Thymus (tissue), 14 donors: Measurements from ENCODE around the gene CAMSAP3. TPM values are rescaled to one million over a fixed set of nuclear protein-coding genes. Genes with fewer than 3 reads are reported as not detected.

Experiments used
- DNase-seq, 9 donors: peaks; one replicate each; pipeline ENCODE4 v3.0.0-alpha.2; 2013; ENCODE audit warnings: low spot score in 9 of 9, low read depth in 6 of 9, missing footprints in 1 of 9
- H3K27ac ChIP-seq, 2 donors: one replicate each; pipeline ENCODE4 v1.5.1; 2013; ENCODE audit warnings: control low read depth in 1 of 2, low read depth in 1 of 2, low read length in 1 of 2, mild to moderate bottlenecking in 1 of 2, moderate library complexity in 1 of 2
- H3K27me3 ChIP-seq, 2 donors: one replicate each; pipeline ENCODE4 v1.5.1; 2013; ENCODE audit warnings: low read length in 1 of 2; ENCODE audit not compliant: control insufficient read depth in 2 of 2, insufficient read depth in 1 of 2
- H3K36me3 ChIP-seq, 2 donors: one replicate each; pipeline ENCODE4 v1.5.1; 2013; ENCODE audit warnings: low read length in 1 of 2, mild to moderate bottlenecking in 1 of 2, moderate library complexity in 1 of 2; ENCODE audit not compliant: control insufficient read depth in 2 of 2, insufficient read depth in 2 of 2
- H3K4me1 ChIP-seq, 2 donors: one replicate each; pipeline ENCODE4 v1.5.1; 2013; ENCODE audit warnings: low read length in 2 of 2; ENCODE audit not compliant: control insufficient read depth in 2 of 2, insufficient read depth in 2 of 2
- H3K4me3 ChIP-seq, 2 donors: one replicate each; pipeline ENCODE4 v1.5.1; 2013; ENCODE audit warnings: low read length in 2 of 2, control low read depth in 1 of 2, mild to moderate bottlenecking in 1 of 2
- H3K9me3 ChIP-seq, 2 donors: one replicate each; pipeline ENCODE4 v1.5.1; 2013; ENCODE audit warnings: low read length in 1 of 2, mild to moderate bottlenecking in 1 of 2; ENCODE audit not compliant: control insufficient read depth in 2 of 2, insufficient read depth in 1 of 2
- WGBS: extraction: QIAGEN DNeasy Blood & Tissue Kit; methylation state at CpG from one replicate; pipeline ENCODE4 v1.1.7; 2013; 5-methylcytosine and 5-hydroxymethylcytosine counted together
- long read RNA-seq, 10 donors: transcript quantifications; one replicate each; lab custom pipeline, GENCODE V29; 2026
- polyA plus RNA-seq: library from polyadenylated mRNA; stranded (reverse); fragments of 200-250 nt; gene quantifications from one replicate; pipeline ENCODE4 v1.2.3, GENCODE V29; 2013
- total RNA-seq: library from RNA; stranded (reverse); fragments of 120-200 nt; gene quantifications from one replicate; pipeline ENCODE4 v1.2.4, GENCODE V29; 2013
- donor health status: healthy.

CAMSAP3 gene, protein sequence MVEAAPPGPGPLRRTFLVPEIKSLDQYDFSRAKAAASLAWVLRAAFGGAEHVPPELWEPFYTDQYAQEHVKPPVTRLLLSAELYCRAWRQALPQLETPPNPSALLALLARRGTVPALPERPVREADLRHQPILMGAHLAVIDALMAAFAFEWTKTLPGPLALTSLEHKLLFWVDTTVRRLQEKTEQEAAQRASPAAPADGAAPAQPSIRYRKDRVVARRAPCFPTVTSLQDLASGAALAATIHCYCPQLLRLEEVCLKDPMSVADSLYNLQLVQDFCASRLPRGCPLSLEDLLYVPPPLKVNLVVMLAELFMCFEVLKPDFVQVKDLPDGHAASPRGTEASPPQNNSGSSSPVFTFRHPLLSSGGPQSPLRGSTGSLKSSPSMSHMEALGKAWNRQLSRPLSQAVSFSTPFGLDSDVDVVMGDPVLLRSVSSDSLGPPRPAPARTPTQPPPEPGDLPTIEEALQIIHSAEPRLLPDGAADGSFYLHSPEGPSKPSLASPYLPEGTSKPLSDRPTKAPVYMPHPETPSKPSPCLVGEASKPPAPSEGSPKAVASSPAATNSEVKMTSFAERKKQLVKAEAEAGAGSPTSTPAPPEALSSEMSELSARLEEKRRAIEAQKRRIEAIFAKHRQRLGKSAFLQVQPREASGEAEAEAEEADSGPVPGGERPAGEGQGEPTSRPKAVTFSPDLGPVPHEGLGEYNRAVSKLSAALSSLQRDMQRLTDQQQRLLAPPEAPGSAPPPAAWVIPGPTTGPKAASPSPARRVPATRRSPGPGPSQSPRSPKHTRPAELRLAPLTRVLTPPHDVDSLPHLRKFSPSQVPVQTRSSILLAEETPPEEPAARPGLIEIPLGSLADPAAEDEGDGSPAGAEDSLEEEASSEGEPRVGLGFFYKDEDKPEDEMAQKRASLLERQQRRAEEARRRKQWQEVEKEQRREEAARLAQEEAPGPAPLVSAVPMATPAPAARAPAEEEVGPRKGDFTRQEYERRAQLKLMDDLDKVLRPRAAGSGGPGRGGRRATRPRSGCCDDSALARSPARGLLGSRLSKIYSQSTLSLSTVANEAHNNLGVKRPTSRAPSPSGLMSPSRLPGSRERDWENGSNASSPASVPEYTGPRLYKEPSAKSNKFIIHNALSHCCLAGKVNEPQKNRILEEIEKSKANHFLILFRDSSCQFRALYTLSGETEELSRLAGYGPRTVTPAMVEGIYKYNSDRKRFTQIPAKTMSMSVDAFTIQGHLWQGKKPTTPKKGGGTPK
- total RNA-seq, result 1.3 TPM
- 2.5 TPM for polyA plus RNA-seq
- long read RNA-seq, donor 1, result 0 reads
- long read RNA-seq, donor 2, partial matches to known transcripts, result 115 of 116 reads
- long read RNA-seq, donor 2, other reads (novel, unspliced or antisense), result 0 of 116 reads
- long read RNA-seq, donor 3, result 0 reads
- long read RNA-seq, donor 4, partial matches to known transcripts, result 30 of 36 reads
- long read RNA-seq, donor 4, other reads (novel, unspliced or antisense), result 6 of 36 reads
- long read RNA-seq, donor 5, result 0 reads
- long read RNA-seq, donor 6, partial matches to known transcripts, result 0 of 1 reads
- long read RNA-seq, donor 6, other reads (novel, unspliced or antisense), result 0 of 1 reads
- long read RNA-seq, donor 7, result 0 reads
- long read RNA-seq, donor 8, result 0 reads
- long read RNA-seq, donor 9, result 0 reads
- long read RNA-seq, donor 10, partial matches to known transcripts, result 33 of 42 reads
- long read RNA-seq, donor 10, other reads (novel, unspliced or antisense), result 9 of 42 reads

DNA sequence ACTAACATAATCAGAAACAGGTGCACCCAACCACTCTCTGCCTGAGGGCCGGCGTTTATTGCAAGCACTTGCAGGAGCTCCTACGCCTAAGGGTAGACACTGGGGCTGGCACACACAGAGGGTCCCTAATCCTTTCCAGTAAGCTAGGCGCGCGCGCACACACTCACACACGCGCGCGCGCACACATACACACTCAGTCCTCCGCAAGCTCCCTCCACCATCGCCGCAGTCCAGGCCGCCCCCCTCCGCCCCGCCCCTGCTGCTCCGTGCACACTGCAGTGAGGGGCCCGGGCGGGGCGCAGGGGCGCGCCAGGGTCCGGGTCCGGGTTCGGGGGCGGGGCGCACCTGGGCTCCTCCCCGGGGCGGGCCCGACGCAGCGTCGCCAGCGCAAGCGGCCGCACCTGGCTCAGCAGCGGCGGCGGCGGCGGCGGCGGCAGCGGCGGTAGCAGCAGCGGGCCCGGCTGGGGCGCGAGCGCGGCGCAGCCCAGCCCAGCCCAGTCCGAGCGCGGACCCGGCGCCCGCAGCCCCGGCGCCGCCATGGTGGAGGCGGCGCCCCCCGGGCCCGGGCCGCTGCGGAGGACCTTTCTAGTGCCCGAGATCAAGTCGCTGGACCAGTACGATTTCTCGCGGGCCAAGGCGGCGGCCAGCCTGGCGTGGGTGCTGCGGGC is at the start of gene CAMSAP3:
Gene CAMSAP3, plus strand, starts transcription at position 398 of the 668 bp plus-strand sequence. Its CDS starts 140 bp downstream, at position 538.
- H3K4me3 ChIP-seq, result peak within 1 kb of the TSS; percentile 30 to 62
- H3K27me3 ChIP-seq, result peaks cover 26 to 52% of the 10 kb centered on the region in 2 donors
- under 1% methylated on average over 78 of the region's 78 CpGs for WGBS
- peak; percentile 3 to 81 (median 61) for DNase-seq
- H3K27ac ChIP-seq, result no peak within 1 kb of the TSS
- no peaks in the 10 kb centered on the region for H3K36me3 ChIP-seq
- H3K4me1 ChIP-seq, result peaks cover 4 to 9% of the 10 kb centered on the region in 2 donors
- peaks cover 0 to 6% of the 10 kb centered on the region in 2 donors for H3K9me3 ChIP-seq

DNA sequence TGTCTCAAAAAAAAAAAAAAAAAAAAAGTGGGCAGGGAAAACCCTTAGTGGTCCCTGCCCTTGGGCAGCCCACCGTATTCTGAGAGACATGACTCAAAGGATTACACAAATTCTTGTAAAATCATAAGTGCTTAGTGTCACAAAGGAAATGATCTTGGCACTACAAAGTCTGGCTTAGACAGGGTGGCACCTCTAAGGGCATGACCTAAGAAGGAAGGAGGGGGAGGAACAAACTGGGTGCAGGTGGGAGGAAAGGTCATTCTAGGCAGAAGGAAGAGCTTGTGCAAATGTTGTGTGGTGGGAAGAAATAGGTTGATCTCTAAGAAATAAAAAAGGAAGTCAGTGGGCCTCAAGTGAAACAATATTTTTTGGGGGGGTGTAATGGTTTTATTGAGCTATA is 49.8 kb upstream of the CAMSAP3 start:
- WGBS, result 69% methylated on average over 1 of the region's 1 CpG
- H3K9me3 ChIP-seq, result no peaks in the 10 kb centered on the region
- H3K27me3 ChIP-seq, result no peaks in the 10 kb centered on the region
- H3K4me3 ChIP-seq, result no peak overlapping the region
- peaks cover 23 to 41% of the 10 kb centered on the region in 2 donors for H3K36me3 ChIP-seq
- H3K27ac ChIP-seq, result no peak overlapping the region
- H3K4me1 ChIP-seq, result no peaks in the 10 kb centered on the region
- peak in 1 of 9 donors; percentile 25 for DNase-seq

DNA sequence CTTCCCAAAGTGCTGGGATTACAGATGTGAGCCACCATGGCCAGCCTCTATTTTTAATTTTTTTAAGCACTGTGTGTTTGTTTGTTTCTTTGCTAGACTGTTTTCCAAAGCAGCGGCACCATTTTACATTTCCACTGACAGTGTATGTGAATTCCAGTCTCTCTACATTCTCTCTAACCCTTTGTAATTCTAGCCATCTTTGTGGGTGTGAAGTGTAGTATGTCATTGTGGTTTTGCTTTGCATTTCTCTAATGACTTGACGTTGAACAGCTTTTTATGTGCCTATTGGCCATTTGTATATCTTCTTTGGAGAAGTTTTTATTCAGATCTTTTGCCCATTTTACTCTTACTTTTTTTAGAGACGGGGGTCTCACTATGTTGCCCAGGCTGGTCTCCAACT is 48.5 kb upstream of the CAMSAP3 start:
- no peak for DNase-seq
- Histone ChIP-seq H3K27ac (no peak overlapping the region), H3K4me1 (peaks cover 0 to 8% of the 10 kb centered on the region in 2 donors), H3K4me3 (no peak overlapping the region), H3K27me3 (no peaks in the 10 kb centered on the region), H3K9me3 (peaks cover 0 to 5% of the 10 kb centered on the region in 2 donors), H3K36me3 (peaks cover 13 to 30% of the 10 kb centered on the region in 2 donors)
- 87% methylated on average over 3 of the region's 3 CpGs for WGBS

DNA sequence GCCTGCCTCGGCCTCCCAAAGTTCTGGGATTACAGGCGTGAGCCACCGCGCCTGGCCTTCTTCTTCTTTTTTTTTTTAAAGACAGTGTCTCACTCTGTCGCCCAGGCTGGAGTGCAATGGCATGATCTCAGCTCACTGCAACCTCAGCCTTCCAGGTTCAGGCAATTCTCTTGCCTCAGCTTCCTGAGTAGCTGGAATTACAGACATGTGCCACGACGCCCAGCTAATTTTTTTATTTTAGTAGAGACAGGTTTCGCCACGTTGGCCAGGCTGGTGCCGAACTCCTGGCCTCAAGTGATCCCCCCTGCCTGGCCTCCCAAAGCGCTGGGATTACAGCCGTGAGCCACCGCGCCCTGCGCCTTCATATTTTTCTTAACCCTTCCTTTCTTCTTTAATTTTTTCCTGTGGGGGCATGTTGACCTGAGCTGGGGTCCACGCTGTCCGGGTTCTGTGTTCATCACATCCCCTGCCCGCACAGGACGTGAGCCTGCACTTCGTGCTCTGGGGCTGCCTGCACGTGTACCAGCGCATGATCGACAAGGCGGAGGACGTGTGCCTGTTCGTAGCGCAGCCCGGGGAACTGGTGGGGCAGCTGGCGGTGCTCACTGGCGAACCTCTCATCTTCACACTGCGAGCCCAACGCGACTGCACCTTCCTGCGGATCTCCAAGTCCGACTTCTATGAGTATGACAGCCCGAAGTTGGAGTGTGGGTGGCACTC is 46.1 kb upstream of the CAMSAP3 start:
- Histone ChIP-seq H3K4me1 (peaks cover 0 to 8% of the 10 kb centered on the region in 2 donors), H3K9me3 (peaks cover 0 to 5% of the 10 kb centered on the region in 2 donors), H3K27ac (no peak overlapping the region), H3K27me3 (no peaks in the 10 kb centered on the region), H3K36me3 (peaks cover 4 to 29% of the 10 kb centered on the region in 2 donors), H3K4me3 (no peak overlapping the region)
- WGBS, result 98% methylated on average over 36 of the region's 36 CpGs
- no peak for DNase-seq

DNA sequence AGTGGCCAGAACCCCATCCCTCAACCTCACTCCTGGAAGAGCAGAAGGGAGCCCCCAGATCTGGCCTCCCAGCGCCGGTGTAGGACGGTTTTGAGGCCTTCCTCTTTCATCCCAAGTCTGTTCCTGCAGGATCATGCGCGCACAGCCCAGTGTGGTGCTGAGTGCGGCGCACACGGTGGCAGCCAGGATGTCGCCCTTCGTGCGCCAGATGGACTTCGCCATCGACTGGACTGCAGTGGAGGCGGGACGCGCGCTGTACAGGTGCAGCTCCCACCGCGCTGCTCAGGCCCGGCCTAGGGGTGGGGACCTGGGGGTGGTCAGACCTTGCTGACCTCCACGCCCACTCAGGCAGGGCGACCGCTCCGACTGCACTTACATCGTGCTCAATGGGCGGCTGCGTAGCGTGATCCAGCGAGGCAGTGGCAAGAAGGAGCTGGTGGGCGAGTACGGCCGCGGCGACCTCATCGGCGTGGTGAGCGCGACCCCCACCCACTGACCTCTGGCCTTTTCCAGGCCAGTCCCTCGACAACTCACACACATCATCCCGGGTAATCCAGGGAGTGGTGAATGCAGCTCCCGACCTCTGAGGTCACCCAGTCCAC is 45.4 kb upstream of the CAMSAP3 start:
- Histone ChIP-seq H3K27ac (no peak overlapping the region), H3K36me3 (peaks cover 8 to 31% of the 10 kb centered on the region in 2 donors), H3K4me3 (no peak overlapping the region), H3K9me3 (peaks cover 0 to 9% of the 10 kb centered on the region in 2 donors), H3K27me3 (no peaks in the 10 kb centered on the region), H3K4me1 (peaks cover 0 to 8% of the 10 kb centered on the region in 2 donors)
- no peak for DNase-seq
- WGBS, result 98% methylated on average over 41 of the region's 41 CpGs

DNA sequence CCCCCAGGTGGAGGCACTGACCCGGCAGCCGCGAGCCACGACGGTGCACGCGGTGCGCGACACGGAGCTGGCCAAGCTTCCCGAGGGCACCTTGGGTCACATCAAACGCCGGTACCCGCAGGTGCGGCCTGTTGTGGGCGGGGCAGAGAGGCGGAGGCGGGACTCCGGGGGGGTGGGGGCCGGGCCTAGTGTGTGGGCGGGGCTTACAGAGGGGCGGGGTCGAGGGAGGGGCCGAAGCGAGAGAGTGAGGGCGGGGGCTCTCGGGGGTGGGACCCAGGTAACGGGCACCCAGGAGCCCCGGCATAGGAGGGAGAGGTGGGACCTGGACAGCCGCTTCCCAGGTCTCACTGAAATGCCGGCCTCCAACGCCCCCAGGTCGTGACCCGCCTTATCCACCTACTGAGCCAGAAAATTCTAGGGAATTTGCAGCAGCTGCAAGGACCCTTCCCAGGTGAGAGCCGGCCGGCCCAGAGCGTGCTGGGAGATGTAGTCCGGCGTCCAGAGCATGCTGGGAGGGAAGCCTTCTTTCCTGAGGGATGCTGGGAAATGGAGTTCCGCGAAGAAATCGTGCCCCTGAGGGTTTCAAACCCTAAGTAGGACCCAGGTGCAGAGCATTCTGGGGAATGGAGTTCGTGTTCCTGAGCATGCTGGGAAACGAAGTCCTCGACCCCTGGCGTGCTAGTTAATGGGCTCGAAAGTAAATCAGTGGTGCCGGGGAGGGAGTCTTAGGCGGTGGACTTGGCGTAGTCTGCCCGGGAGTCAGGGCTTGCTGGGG is 44.5 kb upstream of the CAMSAP3 start:
- Histone ChIP-seq H3K4me1 (peaks cover 0 to 8% of the 10 kb centered on the region in 2 donors), H3K9me3 (peaks cover 0 to 9% of the 10 kb centered on the region in 2 donors), H3K27me3 (no peaks in the 10 kb centered on the region), H3K36me3 (peaks cover 16 to 36% of the 10 kb centered on the region in 2 donors), H3K4me3 (peak overlapping the region; percentile 30 to 34), H3K27ac (no peak overlapping the region)
- WGBS, result 66% methylated on average over 51 of the region's 51 CpGs
- DNase-seq, result peak; percentile 56 to 91 (median 69)

DNA sequence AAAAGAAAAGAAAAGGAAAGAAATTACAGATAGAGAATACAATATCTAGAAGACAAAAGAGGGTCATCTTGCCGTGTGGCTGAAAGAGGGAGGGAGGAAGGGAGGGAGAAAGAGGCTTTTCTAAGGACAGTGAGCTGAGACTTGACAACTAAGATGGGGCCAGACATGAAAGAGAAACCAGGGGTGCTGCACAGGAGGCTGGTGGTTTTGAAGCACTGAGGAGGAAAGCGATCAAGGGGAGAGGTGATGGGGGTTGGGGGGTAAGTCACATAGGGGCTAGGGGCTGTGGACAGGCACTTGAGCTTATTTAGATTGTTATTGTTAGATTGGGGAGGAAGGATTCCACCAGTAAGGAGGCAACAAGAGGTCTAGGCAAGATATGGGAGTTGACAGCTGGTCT is 42.9 kb upstream of the CAMSAP3 start:
- Histone ChIP-seq H3K4me3 (no peak overlapping the region), H3K36me3 (peaks cover 27 to 52% of the 10 kb centered on the region in 2 donors), H3K4me1 (peaks cover 0 to 8% of the 10 kb centered on the region in 2 donors), H3K9me3 (peaks cover 0 to 9% of the 10 kb centered on the region in 2 donors), H3K27me3 (no peaks in the 10 kb centered on the region), H3K27ac (no peak overlapping the region)
- peak in 1 of 9 donors; percentile 29 for DNase-seq
- WGBS, result 64% methylated on average over 2 of the region's 2 CpGs
